ENCODE results near the gene SGPL1. TPM values are rescaled to one million over a fixed set of nuclear protein-coding genes. Genes with fewer than 3 reads are reported as not detected.

The SGPL1 gene
- total RNA-seq, 1 experiment from 2014 or later = 29.7 TPM

GRCh38 chr10:70921285-70921684, 105.5 kb downstream of the SGPL1 start:
- no peak for DNase-seq (ENCODE audit: low spot score)

- DNase-seq (ENCODE audit: low spot score) = no peak
These were observed 107.9 kb downstream of the SGPL1 start for GRCh38 chr10:70923696-70924095.

DNA sequence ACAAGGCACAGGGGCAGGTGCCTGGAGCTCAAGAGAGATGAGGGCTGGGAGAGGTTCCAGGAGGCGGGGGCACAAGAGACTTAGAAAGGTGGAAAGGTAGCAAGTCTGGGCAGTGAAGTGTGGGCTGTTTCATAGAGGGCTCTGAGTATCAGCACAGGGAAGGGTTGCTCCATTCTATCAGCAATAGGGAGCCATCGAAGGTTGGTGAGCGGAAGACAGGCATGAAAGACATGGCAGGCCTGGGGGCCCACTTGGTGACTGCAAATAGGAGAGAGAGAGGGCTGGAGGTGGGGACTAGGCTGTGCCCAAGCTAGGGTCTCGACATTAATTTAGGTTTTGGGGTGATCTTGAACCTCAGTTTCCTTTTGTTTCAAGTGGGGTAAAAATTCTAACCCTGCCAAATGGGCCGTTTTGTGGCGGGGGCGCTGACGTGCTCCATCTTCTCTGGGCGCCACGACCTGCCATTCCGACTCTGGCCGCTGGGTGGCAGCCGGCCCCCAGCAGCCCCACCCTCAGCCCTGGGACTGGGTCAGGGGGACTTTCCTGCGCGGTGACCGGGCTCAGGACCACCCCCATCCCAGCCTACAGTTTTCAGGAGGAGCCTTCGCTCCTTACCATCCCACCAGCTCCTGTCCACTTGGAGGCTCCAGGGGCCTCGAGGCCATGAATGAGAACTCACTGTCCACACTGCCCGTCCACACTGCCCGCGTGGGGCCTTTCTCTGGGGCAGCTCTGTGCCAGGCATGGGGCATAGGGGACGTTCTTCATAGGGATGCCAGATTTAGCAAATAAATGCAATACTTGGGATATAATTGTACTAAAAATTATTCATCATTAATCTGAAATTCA, 109.9 kb downstream of the SGPL1 start:
- no peak for DNase-seq (ENCODE audit: low spot score)

DNA sequence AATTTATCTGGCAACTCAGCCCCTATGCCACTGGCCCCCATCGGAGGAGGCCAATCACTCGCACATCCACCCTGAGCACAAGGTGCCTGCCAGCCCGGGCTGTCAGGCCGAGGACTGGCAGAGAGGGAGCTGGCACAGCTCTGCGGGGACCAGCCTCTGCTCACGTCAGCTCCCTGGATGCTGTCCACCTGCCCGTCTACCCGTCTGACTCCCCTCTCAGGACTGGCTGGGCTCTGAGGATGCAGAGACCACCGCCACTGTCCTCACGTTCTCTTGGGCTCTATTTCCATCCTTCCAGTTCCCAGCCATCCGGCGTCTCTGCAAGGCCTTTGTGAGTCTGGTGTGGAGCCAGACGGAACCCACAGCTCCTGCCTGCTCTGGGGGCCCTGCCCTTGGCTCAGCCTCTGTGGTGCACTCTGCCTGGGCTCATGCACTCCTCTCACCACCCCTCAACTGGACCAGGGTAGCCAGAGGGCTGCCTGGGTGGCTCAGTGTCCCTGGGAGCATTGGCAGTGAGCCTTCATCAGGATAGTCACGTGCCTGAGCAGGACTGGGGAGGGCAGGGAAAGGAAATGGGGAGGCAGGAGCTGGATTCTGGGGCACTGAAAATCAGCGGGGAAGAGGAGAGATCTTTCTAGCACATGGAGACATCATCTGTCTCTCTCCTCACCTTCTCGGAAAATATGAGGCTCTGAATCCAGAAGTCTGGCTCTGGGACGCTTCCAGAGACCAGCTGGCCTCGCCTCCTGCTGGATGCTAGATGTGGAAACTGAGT, 110.7 kb downstream of the SGPL1 start:
- no peak for DNase-seq (ENCODE audit: low spot score)

DNA sequence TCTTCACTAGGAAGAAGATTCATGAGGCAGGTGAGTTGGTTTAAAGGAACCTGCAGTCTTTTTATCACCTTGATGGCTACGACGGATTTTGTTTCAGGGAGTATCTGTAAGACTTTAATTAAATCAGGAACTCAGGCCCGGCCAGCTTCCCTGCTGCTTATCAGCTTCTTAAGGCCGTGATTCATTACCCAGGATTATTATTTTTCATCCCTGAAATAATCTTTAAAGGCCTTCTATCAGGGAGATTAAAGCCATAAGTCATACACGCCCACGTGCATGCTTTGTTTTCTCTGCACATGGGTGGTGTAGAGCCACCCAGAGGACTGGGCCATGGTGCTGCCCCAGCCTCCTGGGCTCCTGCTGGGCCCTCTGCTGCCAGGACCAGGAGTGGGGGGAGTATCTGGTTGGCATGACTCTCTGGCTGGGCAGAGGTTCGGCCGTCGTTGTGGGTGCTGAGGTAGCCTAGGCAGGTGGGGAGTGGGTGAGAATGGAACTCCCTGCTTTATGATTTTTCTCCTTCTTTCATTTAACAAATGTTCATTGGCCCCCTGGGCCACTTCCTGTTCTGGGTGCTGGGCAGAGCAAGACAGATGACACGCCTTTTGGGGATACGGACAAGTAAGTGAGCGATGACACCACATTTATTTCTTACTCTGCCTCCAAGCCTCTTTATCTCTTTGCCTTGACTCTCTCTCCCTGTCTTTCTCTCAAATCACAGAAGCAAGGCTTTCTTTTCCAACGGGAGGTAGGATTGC, 111.6 kb downstream of the SGPL1 start:
- no peak for DNase-seq (ENCODE audit: low spot score)

DNA sequence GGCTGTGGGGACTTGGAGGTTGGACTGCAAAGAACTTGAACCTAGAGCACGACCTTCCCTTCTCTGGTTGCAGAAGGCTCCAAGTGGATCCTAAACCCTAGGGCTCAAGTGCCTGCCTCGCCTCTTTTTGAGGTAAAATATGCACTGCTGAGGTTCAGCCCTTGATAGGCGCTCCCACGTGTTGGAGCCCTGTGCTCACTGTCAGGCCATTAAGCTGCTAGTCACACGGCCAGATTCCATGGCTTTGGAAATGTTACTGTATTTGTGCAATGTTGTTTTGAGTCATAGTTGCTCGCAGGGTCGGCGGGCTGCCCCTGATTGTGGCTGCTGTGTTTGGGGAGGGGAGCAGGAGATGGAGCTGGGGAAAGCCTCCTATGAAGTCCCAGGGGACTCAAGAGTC, 112.4 kb downstream of the SGPL1 start:
- DNase-seq (ENCODE audit: low spot score) = no peak

DNA sequence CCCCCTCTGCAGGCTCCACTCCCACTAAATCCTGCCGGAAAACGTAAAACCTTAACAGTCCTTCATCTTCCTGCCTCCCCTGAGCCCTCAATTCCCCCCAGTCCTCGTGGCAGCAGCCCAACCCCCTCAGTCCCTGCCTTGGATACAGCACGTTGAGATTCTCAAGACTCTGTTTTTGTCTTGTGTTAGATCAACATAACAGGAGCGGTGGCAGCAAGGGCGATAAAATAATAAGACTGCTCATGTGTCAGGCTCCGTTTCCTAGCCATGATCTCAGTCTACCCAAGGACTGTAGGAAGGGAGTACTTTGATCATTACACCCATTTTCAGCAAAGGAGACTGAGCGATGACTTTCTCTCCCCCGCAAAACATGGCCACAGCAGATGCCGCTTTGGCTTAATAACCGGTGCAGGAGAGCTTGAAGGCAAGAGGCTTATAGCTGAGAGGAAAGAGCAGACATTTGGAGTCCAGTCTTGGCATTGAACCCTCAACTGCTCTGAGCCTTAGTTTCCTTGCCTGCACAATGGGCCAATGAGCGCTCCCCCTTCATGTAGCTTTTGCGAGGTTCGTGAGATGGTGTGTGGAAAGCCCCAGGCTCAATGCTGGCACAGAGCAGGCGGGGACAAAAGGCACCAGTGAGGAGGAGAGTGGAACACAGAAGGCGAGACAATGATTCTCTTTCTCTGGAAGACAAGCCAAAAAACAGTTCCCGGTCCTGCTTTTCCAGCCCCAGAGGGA, 114.7 kb downstream of the SGPL1 start:
- DNase-seq (ENCODE audit: low spot score) = no peak

Other genes with a start within 250 kb of the SGPL1 start
- not detected in 2 replicates for gene PRF1, start 213.2 kb upstream of the SGPL1 start, total RNA-seq (2014; rRNA removed; shearing (Covaris generic))
- 0.45 and 0.74 TPM in 2 replicates for gene ADAMTS14, start 143.4 kb upstream of the SGPL1 start, total RNA-seq (2014; rRNA removed; shearing (Covaris generic))
- gene TBATA, start 30.6 kb upstream of the SGPL1 start, total RNA-seq (2014; rRNA removed; shearing (Covaris generic)) = not detected in 2 replicates
- 18.8 and 22.2 TPM in 2 replicates for gene PCBD1, start 72.6 kb downstream of the SGPL1 start, total RNA-seq (2014; rRNA removed; shearing (Covaris generic))